ENCODE data around the gene CBARP. TPM values are rescaled to one million over a fixed set of nuclear protein-coding genes. Genes with fewer than 3 reads are reported as not detected.
A peak's percentile ranks its signal among the peaks of the same experiment; 100 is the strongest.

The CBARP gene
- total and polyA plus RNA-seq, 9 of the 15 experiments (the other 6 are each of a cell fraction or from before 2014, with no cell fraction given): 0.03 to 8.9 (median 1.2) TPM; not detected in 1

- ChIA-PET POLR2A (interaction anchor here (0.6 to 2.0 kb wide), 5 partner anchors 12 to 105 kb away, joined by 3 to 9 read pairs (median 3); partner anchors contain the start of gene CIRBP), CTCF (ENCODE audit: low intra/inter-chr PET ratio) (no interaction called here)
- 32% methylated on average over 12 of the region's 12 CpGs for WGBS (ENCODE audit: insufficient coverage, low coverage, missing lambda C conversion rate)
- no peak for TF ChIP-seq NCOA6 (IDR thresholded peaks at IDR 0.05)
- no peak for TF ChIP-seq HNRNPLL (IDR thresholded peaks at IDR 0.05; ENCODE audit: low read depth, low read length, poor library complexity, severe bottlenecking)
- TF ChIP-seq HMGN3 (IDR thresholded peaks at IDR 0.05; ENCODE audit: borderline replicate concordance, extremely low read depth, insufficient read length, low read depth, low read length): no peak
- TF ChIP-seq CBFA2T2 (conservative IDR thresholded peaks at IDR 0.05): no peak
- no peak for TF ChIP-seq ZBED1 (IDR thresholded peaks at IDR 0.05)
- FAIRE-seq (no peak), DNase-seq (ENCODE audit: extremely low read depth in 1 of 4, low spot score in 3 of 4) (no peak), ATAC-seq (no peak)
- Histone ChIP-seq H2AFZ (ENCODE audit: low read depth, low read length) (no peak overlapping the region), H3K9me3 (replicated peaks; ENCODE audit: control insufficient read depth, insufficient read depth, low read depth, low read length) (no peaks in the 10 kb centered on the region), H3K4me1 (replicated peaks in 1 of 2; ENCODE audit: control insufficient read depth in 2 of 2, insufficient read depth in 2 of 2, low read length in 2 of 2) (peaks cover 0 to 84% of the 10 kb centered on the region in 2 experiments; a peak in 2 of 5 replicates), H3K4me2 (ENCODE audit: insufficient read depth, low read length) (no peak overlapping the region), H3K9me1 (ENCODE audit: control insufficient read depth, insufficient read depth, low read length) (no peaks in the 10 kb centered on the region), H3K4me3 (no peak overlapping the region), H3K36me3 (ENCODE audit: control insufficient read depth, insufficient read depth, low read length) (peaks cover 20% of the 10 kb centered on the region; the same call in 2 of the 3 replicates), H3K9ac (ENCODE audit: insufficient read depth in 1 of 2, low read depth in 2 of 2, low read length in 2 of 2) (peak overlapping the region in 1 of 2 experiments; percentile 4; a peak in 1 of 4 replicates), H4K20me1 (replicated peaks; ENCODE audit: control insufficient read depth, insufficient read depth, low read length) (peaks cover 20% of the 10 kb centered on the region), H3K27ac (ENCODE audit: extremely low read depth, low read depth, low read length) (no peak overlapping the region), H3K27me3 (ENCODE audit: control insufficient read depth in 2 of 2, insufficient read depth in 2 of 2, low read length in 2 of 2) (peaks cover 17 to 38% of the 10 kb centered on the region in 2 experiments; a peak in 4 of 5 replicates), H3K79me2 (ENCODE audit: control insufficient read depth, insufficient read depth, low read length) (no peaks in the 10 kb centered on the region; the same call in 2 of the 3 replicates)
- no TSS peak for BruUV-seq (replicated peaks)
- intact Hi-C loops (cut with micrococcal nuclease): no loop called here
- in situ Hi-C loops (cut with MboI): no loop called here
These were observed 46.1 kb upstream of the CBARP start for GRCh38 chr19:1283917-1284292.

Data from K562 (cell line).